WTC11 (cell line): ENCODE data around the gene AKAP9.

ENCODE experiments used
- JUN ChIP-seq: sonication (generic); formaldehyde crosslinking; IDR thresholded peaks from 2 replicates; pipeline ENCODE4 v1.8.0; 2023; ENCODE audit warnings: mild to moderate bottlenecking, missing genetic modification reagents
- NFYB ChIP-seq: sonication (generic); formaldehyde crosslinking; conservative IDR thresholded peaks from 2 replicates; pipeline ENCODE4 v1.8.0; 2022; ENCODE audit warnings: low read depth, missing genetic modification reagents
- TP53 ChIP-seq: sonication (generic); formaldehyde crosslinking; IDR thresholded peaks from 2 replicates; pipeline ENCODE4 v1.8.1; 2023; ENCODE audit warnings: mild to moderate bottlenecking, missing genetic modification reagents
- ZNF121 ChIP-seq: sonication (generic); formaldehyde crosslinking; IDR thresholded peaks from 2 replicates; pipeline ENCODE4 v1.8.0; 2023; ENCODE audit warnings: missing genetic modification reagents
- TF ChIP-seq, protein P1 (sequence below): fragments of 200-600 bp; IDR thresholded peaks from 2 replicates; pipeline ENCODE4 v1.8.0; 2022; ENCODE audit warnings: antibody characterized with exemption
- TF ChIP-seq, protein P2 (sequence below): sonication (generic); formaldehyde crosslinking; IDR thresholded peaks from 2 replicates; pipeline ENCODE4 v1.8.0; 2022; ENCODE audit warnings: mild to moderate bottlenecking, missing genetic modification reagents
- TF ChIP-seq, protein P3 (sequence below): sonication (generic); formaldehyde crosslinking; IDR thresholded peaks from 2 replicates; pipeline ENCODE4 v1.8.0; 2022; ENCODE audit warnings: mild to moderate bottlenecking, missing genetic modification reagents

DNA sequence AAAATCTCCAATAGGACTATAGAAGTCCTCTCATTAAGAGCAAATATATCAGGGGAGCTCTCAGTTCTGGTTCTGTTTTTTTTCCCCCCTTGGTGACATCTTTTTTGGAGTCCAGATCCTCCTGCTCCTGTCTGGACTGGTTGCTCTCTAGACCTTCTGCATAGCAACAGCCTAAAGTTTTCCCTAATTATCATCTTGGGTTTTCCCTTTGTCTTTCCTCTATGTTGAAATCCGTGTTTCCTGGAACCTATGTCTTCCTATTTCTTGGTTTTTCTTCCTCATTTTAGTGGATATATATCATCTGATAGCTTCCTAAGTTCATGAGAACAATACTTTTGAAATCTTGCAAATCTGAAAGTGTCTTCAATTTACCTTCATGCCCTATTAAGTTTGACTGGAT is 30.5 kb upstream of the AKAP9 start:
- TF ChIP-seq, protein P1, sequence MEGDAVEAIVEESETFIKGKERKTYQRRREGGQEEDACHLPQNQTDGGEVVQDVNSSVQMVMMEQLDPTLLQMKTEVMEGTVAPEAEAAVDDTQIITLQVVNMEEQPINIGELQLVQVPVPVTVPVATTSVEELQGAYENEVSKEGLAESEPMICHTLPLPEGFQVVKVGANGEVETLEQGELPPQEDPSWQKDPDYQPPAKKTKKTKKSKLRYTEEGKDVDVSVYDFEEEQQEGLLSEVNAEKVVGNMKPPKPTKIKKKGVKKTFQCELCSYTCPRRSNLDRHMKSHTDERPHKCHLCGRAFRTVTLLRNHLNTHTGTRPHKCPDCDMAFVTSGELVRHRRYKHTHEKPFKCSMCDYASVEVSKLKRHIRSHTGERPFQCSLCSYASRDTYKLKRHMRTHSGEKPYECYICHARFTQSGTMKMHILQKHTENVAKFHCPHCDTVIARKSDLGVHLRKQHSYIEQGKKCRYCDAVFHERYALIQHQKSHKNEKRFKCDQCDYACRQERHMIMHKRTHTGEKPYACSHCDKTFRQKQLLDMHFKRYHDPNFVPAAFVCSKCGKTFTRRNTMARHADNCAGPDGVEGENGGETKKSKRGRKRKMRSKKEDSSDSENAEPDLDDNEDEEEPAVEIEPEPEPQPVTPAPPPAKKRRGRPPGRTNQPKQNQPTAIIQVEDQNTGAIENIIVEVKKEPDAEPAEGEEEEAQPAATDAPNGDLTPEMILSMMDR, result no peak
- no peak for TF ChIP-seq JUN (CRISPR knock-in tag)
- TF ChIP-seq, protein P2, sequence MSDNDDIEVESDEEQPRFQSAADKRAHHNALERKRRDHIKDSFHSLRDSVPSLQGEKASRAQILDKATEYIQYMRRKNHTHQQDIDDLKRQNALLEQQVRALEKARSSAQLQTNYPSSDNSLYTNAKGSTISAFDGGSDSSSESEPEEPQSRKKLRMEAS, result no peak
- TF ChIP-seq ZNF121 (CRISPR knock-in tag), result no peak
- TF ChIP-seq NFYB (CRISPR knock-in tag), result no peak
- TF ChIP-seq, protein P3, sequence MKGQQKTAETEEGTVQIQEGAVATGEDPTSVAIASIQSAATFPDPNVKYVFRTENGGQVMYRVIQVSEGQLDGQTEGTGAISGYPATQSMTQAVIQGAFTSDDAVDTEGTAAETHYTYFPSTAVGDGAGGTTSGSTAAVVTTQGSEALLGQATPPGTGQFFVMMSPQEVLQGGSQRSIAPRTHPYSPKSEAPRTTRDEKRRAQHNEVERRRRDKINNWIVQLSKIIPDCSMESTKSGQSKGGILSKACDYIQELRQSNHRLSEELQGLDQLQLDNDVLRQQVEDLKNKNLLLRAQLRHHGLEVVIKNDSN (CRISPR knock-in tag), result no peak
- no peak for TF ChIP-seq TP53 (CRISPR knock-in tag)
